Body of pancreas (tissue), 4 donors: ENCODE results near the gene SECTM1.

Experiments
- CTCF ChIP-seq, 7 experiments: fragments of 450-650 bp in 4 of 7; fragments of 200-600 bp in 3 of 7; sonication (generic) in 3 of 7; IDR thresholded peaks; one replicate each; pipeline ENCODE4 v1.5.1; 2016 to 2019; ENCODE audit warnings: antibody characterized with exemption in 7 of 7
- POLR2A ChIP-seq, 3 donors: fragments of 450-650 bp; IDR thresholded peaks; one replicate each; pipeline ENCODE4 v1.6.1; 2016; ENCODE audit warnings: antibody characterized with exemption in 3 of 3, mild to moderate bottlenecking in 2 of 3

DNA sequence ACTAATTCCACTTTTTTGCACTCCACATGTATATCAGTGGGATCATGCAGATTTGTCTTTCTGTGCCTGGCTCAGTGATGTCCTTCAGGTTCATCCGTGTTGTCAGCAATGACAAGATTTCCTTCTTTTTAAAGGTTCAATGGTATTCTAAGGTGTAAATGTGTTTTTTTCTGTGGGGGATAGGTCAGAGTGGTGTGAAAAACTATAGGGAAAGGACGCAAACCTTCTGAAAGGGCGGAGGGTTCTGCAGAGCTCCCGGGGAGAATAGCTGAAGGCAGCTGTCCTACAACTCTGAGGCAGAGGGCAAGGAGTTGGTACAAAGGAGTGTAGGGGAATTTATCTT, 38.1 kb downstream of the SECTM1 start:
- TF ChIP-seq CTCF (IDR thresholded peaks at IDR 0.05): no peak
- no peak for TF ChIP-seq POLR2A (IDR thresholded peaks at IDR 0.05)
